ENCODE measurements around the gene TMED7. TPM values are rescaled to one million over a fixed set of nuclear protein-coding genes. Genes with fewer than 3 reads are reported as not detected.

The TMED7 gene
- total and polyA plus RNA-seq, 2 of the 13 experiments (the other 11 are each of a cell fraction or from before 2014, with no cell fraction given) = 58.0 to 113 TPM

DNA sequence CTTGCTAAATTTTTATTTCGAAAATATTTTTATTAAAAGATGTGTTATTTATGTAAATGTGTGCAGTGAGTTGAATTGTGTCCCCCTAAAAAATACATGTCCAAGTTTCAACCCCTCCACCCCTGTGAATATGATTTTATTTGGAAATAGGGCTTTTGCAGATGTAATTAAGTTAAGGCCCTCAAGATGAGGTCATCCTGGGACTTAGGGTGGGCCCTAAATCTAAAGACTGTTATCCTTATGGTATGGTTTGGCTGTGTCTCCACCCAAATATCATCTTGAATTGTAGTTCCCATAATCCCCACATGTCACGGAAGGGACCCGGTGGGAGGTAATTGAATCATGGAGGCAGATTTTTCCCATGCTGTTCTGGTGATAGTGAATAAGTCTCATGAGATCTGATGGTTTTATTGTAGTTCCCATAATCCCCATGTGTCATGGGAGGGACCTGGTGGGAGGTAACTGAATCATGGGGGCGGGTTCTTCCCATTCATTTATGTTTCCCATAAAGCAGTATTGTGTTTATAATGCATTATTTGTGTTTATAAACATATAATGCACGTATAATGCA is 1.5 kb upstream of the TMED7 start (continued):
- TF ChIP-seq, protein P1, sequence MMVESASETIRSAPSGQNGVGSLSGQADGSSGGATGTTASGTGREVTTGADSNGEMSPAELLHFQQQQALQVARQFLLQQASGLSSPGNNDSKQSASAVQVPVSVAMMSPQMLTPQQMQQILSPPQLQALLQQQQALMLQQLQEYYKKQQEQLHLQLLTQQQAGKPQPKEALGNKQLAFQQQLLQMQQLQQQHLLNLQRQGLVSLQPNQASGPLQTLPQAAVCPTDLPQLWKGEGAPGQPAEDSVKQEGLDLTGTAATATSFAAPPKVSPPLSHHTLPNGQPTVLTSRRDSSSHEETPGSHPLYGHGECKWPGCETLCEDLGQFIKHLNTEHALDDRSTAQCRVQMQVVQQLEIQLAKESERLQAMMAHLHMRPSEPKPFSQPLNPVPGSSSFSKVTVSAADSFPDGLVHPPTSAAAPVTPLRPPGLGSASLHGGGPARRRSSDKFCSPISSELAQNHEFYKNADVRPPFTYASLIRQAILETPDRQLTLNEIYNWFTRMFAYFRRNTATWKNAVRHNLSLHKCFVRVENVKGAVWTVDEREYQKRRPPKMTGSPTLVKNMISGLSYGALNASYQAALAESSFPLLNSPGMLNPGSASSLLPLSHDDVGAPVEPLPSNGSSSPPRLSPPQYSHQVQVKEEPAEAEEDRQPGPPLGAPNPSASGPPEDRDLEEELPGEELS (CRISPR knock-in tag; IDR thresholded peaks at IDR 0.05) = no peak
- TF ChIP-seq NONO (IDR thresholded peaks at IDR 0.05) (no peak), NONO (CRISPR knock-in tag; conservative IDR thresholded peaks at IDR 0.05) (no peak), HES4 (CRISPR knock-in tag; IDR thresholded peaks at IDR 0.05; ENCODE audit: borderline replicate concordance) (no peak), TBP (CRISPR knock-in tag; IDR thresholded peaks at IDR 0.05) (no peak)
- TF ChIP-seq, protein P2, sequence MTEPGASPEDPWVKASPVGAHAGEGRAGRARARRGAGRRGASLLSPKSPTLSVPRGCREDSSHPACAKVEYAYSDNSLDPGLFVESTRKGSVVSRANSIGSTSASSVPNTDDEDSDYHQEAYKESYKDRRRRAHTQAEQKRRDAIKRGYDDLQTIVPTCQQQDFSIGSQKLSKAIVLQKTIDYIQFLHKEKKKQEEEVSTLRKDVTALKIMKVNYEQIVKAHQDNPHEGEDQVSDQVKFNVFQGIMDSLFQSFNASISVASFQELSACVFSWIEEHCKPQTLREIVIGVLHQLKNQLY (CRISPR knock-in tag; IDR thresholded peaks at IDR 0.05) = no peak

DNA sequence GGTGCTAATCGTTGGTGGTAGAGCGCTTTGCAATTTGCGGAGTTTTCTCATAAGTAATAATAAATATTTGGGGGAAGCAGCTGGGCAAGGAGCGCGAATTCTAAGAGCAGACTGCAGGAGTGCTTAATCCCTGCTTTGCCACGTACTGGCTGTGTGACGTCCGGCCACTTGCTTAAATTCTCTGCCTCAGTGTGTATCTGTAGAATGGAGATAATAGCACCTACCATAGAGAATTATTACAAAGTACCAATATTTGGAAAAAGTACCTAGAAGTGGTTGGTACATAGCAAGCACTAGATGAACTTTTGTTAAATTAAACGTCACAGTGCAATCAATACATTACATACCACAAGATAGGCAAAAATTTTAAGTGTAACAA is 598 bp upstream of the TMED7 start:
- intact Hi-C loops (cut with micrococcal nuclease; ENCODE audit: unreplicated experiment) (loop anchor here (1.0 to 5.0 kb wide), 3 partner anchors 82 to 461 kb away; partner anchors contain the start of genes COMMD10 and FEM1C), in situ Hi-C loops (cut with HindIII; ENCODE audit: extremely low pct_ligation_motif_present, low pct_unique_long_range_greater_than_20kb) (no loop called here)
- Histone ChIP-seq H2AFZ (ENCODE audit: low read length) (peak overlapping the region; percentile 96), H3K9ac (ENCODE audit: insufficient read depth, low read depth, low read length) (peak overlapping the region; percentile 82), H3K4me2 (ENCODE audit: low read depth, low read length) (peak overlapping the region; percentile 81), H3K79me2 (ENCODE audit: insufficient read depth, low read length) (peaks cover 48% of the 10 kb centered on the region), H3K4me3 (replicated peaks in 1 of 3; ENCODE audit: insufficient read depth in 1 of 3, low read depth in 2 of 3, low read length in 3 of 3) (peak overlapping the region; percentile 77 to 88 (median 78)), H3K9me3 (ENCODE audit: low read length) (no peaks in the 10 kb centered on the region), H3K4me1 (ENCODE audit: insufficient read depth, low read length) (peaks cover 33% of the 10 kb centered on the region), H4K20me1 (ENCODE audit: insufficient read depth, low read length) (peaks cover 22% of the 10 kb centered on the region), H3K27me3 (ENCODE audit: control insufficient read depth in 1 of 2, insufficient read depth in 2 of 2, low read length in 2 of 2) (no peaks in the 10 kb centered on the region; a peak in 1 of 5 replicates), H3K36me3 (replicated peaks in 1 of 2; ENCODE audit: control insufficient read depth in 1 of 2, insufficient read depth in 2 of 2, low read length in 2 of 2) (peaks cover 0 to 3% of the 10 kb centered on the region in 2 experiments; a peak in 2 of 5 replicates), H3K27ac (ENCODE audit: extremely low read length, insufficient read depth, low read length) (peak overlapping the region; percentile 85)
- ATAC-seq = peak; percentile 41
- TSS peak; percentile 97 for BruUV-seq (replicated peaks)
- DNase-seq (ENCODE audit: low spot score) = no peak
- no peak for FAIRE-seq
- POLR2A ChIA-PET = no interaction called here
- WGBS (ENCODE audit: low lambda C conversion rate) = under 1% methylated on average over 9 of the region's 9 CpGs
- CTCF ChIA-PET (ENCODE audit: low intra/inter-chr PET ratio, low total read pairs) = no interaction called here
- TF ChIP-seq CREB1 (IDR thresholded peaks at IDR 0.05) (no peak), CREB1 (CRISPR knock-in tag; IDR thresholded peaks at IDR 0.05) (0 out of 2 replicates have a peak, but pooled peaks have one; percentile 72), SNAI1 (CRISPR knock-in tag; IDR thresholded peaks at IDR 0.05; ENCODE audit: borderline replicate concordance) (no peak), SETDB1 (CRISPR knock-in tag; IDR thresholded peaks at IDR 0.05; ENCODE audit: borderline replicate concordance) (no peak), DNMT3B (CRISPR knock-in tag; conservative IDR thresholded peaks at IDR 0.05) (no peak)
- TF ChIP-seq, protein P3, sequence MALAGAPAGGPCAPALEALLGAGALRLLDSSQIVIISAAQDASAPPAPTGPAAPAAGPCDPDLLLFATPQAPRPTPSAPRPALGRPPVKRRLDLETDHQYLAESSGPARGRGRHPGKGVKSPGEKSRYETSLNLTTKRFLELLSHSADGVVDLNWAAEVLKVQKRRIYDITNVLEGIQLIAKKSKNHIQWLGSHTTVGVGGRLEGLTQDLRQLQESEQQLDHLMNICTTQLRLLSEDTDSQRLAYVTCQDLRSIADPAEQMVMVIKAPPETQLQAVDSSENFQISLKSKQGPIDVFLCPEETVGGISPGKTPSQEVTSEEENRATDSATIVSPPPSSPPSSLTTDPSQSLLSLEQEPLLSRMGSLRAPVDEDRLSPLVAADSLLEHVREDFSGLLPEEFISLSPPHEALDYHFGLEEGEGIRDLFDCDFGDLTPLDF (CRISPR knock-in tag; IDR thresholded peaks at IDR 0.05) = no peak
- TF ChIP-seq, protein P4, sequence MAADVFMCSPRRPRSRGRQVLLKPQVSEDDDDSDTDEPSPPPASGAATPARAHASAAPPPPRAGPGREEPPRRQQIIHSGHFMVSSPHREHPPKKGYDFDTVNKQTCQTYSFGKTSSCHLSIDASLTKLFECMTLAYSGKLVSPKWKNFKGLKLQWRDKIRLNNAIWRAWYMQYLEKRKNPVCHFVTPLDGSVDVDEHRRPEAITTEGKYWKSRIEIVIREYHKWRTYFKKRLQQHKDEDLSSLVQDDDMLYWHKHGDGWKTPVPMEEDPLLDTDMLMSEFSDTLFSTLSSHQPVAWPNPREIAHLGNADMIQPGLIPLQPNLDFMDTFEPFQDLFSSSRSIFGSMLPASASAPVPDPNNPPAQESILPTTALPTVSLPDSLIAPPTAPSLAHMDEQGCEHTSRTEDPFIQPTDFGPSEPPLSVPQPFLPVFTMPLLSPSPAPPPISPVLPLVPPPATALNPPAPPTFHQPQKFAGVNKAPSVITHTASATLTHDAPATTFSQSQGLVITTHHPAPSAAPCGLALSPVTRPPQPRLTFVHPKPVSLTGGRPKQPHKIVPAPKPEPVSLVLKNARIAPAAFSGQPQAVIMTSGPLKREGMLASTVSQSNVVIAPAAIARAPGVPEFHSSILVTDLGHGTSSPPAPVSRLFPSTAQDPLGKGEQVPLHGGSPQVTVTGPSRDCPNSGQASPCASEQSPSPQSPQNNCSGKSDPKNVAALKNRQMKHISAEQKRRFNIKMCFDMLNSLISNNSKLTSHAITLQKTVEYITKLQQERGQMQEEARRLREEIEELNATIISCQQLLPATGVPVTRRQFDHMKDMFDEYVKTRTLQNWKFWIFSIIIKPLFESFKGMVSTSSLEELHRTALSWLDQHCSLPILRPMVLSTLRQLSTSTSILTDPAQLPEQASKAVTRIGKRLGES (CRISPR knock-in tag; IDR thresholded peaks at IDR 0.05; ENCODE audit: borderline replicate concordance) = no peak
- TF ChIP-seq, protein P1 (CRISPR knock-in tag; IDR thresholded peaks at IDR 0.05) = no peak

Measured in HepG2 (cell line).